ENCODE measurements around the gene PTPRJ.
"Not testable (repeated sequence)": the region's sequence is repeated elsewhere in the genome, so short reads cannot be mapped to it uniquely, and the experiment has no call there.

The PTPRJ gene

GRCh38 chr11:47980088-47980906 is at the start of gene PTPRJ:
Gene PTPRJ (plus strand): TSS chr11:47980559. CDS start chr11:47980913, 354 bp downstream.
- TF ChIP-seq, protein P1, sequence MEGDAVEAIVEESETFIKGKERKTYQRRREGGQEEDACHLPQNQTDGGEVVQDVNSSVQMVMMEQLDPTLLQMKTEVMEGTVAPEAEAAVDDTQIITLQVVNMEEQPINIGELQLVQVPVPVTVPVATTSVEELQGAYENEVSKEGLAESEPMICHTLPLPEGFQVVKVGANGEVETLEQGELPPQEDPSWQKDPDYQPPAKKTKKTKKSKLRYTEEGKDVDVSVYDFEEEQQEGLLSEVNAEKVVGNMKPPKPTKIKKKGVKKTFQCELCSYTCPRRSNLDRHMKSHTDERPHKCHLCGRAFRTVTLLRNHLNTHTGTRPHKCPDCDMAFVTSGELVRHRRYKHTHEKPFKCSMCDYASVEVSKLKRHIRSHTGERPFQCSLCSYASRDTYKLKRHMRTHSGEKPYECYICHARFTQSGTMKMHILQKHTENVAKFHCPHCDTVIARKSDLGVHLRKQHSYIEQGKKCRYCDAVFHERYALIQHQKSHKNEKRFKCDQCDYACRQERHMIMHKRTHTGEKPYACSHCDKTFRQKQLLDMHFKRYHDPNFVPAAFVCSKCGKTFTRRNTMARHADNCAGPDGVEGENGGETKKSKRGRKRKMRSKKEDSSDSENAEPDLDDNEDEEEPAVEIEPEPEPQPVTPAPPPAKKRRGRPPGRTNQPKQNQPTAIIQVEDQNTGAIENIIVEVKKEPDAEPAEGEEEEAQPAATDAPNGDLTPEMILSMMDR (IDR thresholded peaks at IDR 0.05; ENCODE audit: control insufficient read depth, insufficient read depth, low read depth, low read length, missing control alignments), result no peak
- H3K4me3 ChIP-seq (ENCODE audit: control insufficient read depth, low read depth, low read length), result peak within 1 kb of the TSS; percentile 61
- no peak for DNase-seq (ENCODE audit: low read depth)

- DNase-seq (ENCODE audit: low read depth), result no peak
- no peak overlapping the region for H3K4me3 ChIP-seq (ENCODE audit: control insufficient read depth, low read depth, low read length)
- TF ChIP-seq, protein P1 (IDR thresholded peaks at IDR 0.05; ENCODE audit: control insufficient read depth, insufficient read depth, low read depth, low read length, missing control alignments), result no peak
These were observed 47.8 kb upstream of the PTPRJ start for GRCh38 chr11:47932544-47932943.

DNA sequence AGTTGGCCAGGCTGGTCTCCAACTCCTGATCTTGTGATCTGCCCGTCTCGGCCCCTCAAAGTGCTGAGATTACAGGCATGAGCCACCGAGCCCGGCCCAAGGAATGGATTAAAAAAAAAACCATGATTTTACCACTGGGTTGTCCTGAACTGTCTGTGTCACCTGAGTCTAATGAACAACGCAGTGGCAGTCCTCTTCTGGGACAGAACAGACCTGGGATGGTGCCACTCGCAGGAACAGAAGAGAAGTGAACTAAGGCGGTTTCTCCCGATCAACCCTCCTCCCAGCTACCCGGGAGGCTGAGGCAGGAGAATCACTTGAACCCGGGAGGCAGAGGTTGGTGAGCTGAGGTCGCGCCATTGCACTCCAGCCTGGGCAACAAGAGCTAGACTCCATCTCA is 46.6 kb upstream of the PTPRJ start:
- not testable (repeated sequence) for DNase-seq (ENCODE audit: low read depth); H3K4me3 ChIP-seq (ENCODE audit: control insufficient read depth, low read depth, low read length)

DNA sequence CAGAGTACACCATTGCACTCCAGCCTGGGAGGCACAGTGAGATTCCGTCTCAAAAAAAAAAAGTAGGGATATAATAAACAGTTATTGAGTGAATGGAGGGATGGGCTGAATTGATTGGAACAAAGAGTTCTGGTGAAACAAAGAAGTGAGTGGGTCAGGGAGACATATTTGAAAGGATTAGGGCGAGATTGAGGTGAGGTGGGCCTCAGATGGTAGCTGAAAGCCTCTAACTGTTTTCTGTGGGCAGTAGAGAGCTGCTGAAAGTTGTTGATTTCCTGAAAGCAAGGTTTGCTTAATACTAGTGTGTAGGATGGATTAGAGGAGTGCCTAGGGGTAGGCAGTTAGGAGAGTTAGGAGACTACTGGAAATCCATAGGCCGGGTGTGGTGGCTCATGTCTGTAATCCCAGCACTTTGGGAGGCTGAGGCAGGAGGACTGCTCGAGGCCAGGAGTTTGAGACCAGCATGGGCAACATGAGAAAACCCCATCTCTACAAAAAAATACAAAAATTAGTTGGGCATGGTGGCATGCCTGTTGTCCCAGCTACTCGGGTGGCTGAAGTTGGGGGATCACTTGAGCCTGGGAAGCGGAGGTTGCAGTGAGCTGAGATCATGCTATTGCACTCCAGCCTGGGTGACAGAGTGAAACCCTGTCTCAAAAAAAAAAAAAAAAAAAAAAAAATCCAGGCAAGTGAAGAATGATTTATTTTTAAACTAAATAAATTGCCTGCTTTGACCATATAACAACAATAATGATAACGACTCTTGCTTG is 41.4 kb upstream of the PTPRJ start:
- no peak overlapping the region for H3K4me3 ChIP-seq (ENCODE audit: control insufficient read depth, low read depth, low read length)
- TF ChIP-seq, protein P1 (IDR thresholded peaks at IDR 0.05; ENCODE audit: control insufficient read depth, insufficient read depth, low read depth, low read length, missing control alignments), result no peak
- DNase-seq (ENCODE audit: low read depth), result no peak

- TF ChIP-seq, protein P1 (IDR thresholded peaks at IDR 0.05; ENCODE audit: control insufficient read depth, insufficient read depth, low read depth, low read length, missing control alignments), result no peak
- no peak for DNase-seq (ENCODE audit: low read depth)
- no peak overlapping the region for H3K4me3 ChIP-seq (ENCODE audit: control insufficient read depth, low read depth, low read length)
These were observed 39.3 kb upstream of the PTPRJ start for GRCh38 chr11:47940904-47941649.

GRCh38 chr11:47941907-47942558 is 38.3 kb upstream of the PTPRJ start:
- no peak for DNase-seq (ENCODE audit: low read depth)
- TF ChIP-seq, protein P1 (IDR thresholded peaks at IDR 0.05; ENCODE audit: control insufficient read depth, insufficient read depth, low read depth, low read length, missing control alignments), result no peak

More at GRCh38 chr11:47941907-47942558, 38.3 kb upstream of the PTPRJ start:
- H3K4me3 ChIP-seq (ENCODE audit: control insufficient read depth, low read depth, low read length), result no peak overlapping the region

All from AG09309 (cell line).